NB4 (cell line): ENCODE results near the gene MMS22L.

Experiments used
- CTCF ChIP-seq: IDR thresholded peaks from one replicate; pipeline ENCODE4 v1.5.1; 2012; ENCODE audit warnings: low read depth, low read length
- MYC ChIP-seq: IDR thresholded peaks from 2 replicates; pipeline ENCODE4 v1.6.1; 2011; ENCODE audit warnings: low read depth, low read length
- POLR2A ChIP-seq: IDR thresholded peaks from 2 replicates; pipeline ENCODE4 v1.6.1; 2011; ENCODE audit warnings: mild to moderate bottlenecking; ENCODE audit not compliant: insufficient read length; ENCODE audit errors: extremely low read depth
- TF ChIP-seq, protein P1 (sequence below): IDR thresholded peaks from 2 replicates; pipeline ENCODE4 v1.6.1; 2011; ENCODE audit warnings: low read depth, low read length

DNA sequence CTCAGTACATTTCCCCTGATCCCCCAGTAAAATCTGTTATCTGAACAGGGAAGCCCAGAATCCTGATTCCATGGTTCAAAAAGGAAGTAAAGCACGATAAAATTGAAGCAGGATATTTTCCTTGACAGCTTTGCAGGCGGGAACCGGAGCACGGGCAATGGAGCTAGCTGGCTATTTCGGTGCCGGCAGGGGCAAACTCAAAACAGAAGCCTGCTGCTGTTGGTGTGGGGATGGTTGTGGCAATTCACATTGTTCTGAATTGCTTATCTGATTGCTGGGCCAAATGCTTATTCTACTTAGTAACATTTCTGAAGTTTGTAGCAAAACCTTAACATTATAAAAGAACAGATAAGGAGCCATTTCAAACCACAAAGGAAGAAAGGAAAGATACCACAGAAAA is 172.4 kb downstream of the MMS22L start:
- TF ChIP-seq CTCF (no peak), POLR2A (no peak), MYC (no peak)
- TF ChIP-seq, protein P1, sequence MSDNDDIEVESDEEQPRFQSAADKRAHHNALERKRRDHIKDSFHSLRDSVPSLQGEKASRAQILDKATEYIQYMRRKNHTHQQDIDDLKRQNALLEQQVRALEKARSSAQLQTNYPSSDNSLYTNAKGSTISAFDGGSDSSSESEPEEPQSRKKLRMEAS = no peak
